Muscle of arm (tissue), 12 donors: Measurements from ENCODE around the gene TTLL1. TPM values are rescaled to one million over a fixed set of nuclear protein-coding genes. Genes with fewer than 3 reads are reported as not detected.
"Not testable (repeated sequence)": the region's sequence is repeated elsewhere in the genome, so short reads cannot be mapped to it uniquely, and the experiment has no call there.

ENCODE experiments used
- DNase-seq: peaks from one replicate; pipeline ENCODE4 v3.0.0-alpha.2; 2013
- polyA plus RNA-seq, 12 donors: library from polyadenylated mRNA; unstranded; fragments of 120-200 nt; gene quantifications; one replicate each; pipeline ENCODE4 v1.2.1, GENCODE V29; 2013; ENCODE audit not compliant: insufficient read length in 12 of 12

Gene TTLL1
- polyA plus RNA-seq, 12 donors: 8.4 to 16.1 (median 9.9) TPM; not detected in 2

DNA sequence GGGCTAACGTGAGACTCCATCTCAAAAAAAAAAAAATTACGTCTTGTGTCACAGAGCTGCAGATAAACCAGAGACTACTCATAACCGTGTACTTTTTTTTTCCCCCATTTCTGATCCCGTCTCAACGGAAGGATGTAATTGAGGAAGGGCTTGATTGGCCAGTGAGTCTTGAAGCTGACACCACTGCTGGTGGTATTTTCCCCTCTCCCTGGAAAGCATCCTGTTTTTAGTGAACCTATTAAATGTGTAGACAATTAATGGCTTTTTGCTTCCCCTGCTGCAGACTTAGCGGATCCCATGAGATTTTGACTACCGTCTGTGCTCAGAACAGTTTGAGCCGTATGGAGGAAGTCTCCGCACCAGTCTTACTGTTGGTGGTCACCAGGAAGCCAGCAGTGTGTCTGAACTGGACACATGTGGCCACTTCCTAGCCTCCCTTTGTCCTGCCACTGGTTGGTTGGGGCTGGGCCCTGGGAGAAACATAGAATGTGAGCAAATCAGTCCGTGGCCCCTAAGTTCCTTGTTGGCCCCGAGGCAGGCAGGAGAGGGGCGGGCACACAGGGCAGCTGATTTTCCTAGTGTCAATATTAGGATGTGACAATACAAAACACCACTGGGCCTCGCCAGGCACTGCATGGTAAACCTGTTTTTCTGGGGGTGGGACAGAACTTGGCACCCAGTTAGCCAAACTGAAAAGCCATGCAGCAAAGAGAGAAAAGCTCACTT lies 24.5 kb upstream of the TTLL1 start:
- no peak for DNase-seq

DNA sequence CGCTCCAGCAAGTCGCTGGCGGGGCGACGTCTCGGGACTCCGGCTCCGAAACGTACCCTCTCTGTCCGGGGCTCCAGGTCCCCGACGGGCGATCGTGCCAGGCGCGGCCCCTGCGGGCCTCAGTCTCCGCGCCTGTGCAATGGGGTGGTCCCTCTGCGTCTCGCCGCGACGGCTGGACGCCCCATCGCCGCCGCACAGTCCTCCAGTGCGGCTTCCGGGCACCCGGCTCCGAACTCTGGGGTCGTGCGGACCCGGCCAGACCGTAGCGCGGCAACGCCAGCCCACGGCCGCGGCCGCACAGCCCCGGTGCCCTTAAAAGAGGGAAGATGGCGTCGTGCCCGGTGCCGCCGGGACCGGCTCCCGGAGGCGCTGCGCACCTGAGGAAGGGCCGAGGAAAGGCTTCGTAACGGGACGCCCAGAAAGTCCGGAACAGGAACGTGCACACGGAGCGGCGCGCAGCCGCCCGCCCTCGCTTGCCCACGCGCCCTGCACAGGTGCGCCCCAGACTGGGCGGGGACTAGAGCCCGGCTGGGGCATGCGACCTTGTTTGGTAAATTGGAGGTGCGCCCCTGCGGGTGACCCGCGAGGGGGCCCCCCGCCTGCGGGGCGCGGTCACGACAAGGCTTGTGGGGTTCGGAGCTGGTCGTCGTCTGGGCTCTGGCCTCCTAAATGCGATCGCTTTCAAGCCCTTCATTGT lies 21.9 kb upstream of the TTLL1 start:
- no peak for DNase-seq

DNA sequence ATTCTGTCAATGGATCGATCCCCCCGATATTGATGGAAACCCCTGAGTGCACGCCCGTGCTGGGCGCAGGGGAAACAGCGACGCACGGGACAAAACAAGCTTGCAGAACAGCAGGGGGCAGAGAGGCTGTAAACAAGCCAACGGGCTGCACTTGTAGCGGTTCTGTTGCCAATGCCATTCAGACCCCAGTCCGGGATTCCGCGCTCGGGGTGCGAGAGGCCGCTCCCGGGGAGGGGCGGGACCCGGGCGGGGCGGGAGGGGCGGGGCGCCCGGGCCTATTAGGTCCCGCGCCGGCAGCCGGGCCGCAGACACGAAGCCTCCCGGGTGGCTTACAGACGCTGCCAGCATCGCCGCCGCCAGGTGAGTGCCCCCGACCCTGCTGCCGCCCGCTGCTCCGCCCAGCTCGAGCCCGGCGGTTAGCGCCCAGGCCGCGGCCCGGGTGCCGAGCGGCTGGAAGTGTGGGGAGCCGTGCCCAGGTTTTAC lies 21.3 kb upstream of the TTLL1 start, which contains the start of gene BIK:
Gene BIK (plus strand): TSS at position 307 of the 483 bp plus-strand sequence. CDS start 13,273 bp downstream, outside the sequence.
- DNase-seq: no peak

DNA sequence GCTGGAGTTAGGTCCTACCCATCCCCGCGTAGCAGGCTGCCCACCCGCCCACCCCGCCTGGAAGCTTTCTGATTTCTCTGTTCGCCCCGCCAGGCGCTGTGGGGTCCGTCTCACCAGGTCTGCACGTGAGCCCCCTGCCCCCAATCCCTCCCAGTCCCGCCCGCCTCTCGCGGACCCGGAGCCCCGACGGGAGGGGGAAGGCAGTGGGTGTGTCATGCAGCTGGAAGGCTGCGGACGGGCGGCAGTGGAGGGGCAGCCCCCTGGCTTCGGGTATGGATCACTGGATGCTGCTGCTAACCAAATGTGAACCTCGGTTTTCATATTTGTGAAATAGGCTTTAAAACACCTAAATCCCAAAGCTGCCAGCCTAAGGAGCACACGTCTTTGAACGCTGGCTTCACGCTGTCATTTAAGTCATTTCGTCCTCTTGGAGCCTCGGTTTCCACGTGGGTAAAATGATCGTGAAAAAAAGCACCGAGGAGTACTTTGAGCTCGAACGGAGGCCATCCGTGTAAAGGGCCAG lies 20.8 kb upstream of the TTLL1 start:
- no peak for DNase-seq

DNA sequence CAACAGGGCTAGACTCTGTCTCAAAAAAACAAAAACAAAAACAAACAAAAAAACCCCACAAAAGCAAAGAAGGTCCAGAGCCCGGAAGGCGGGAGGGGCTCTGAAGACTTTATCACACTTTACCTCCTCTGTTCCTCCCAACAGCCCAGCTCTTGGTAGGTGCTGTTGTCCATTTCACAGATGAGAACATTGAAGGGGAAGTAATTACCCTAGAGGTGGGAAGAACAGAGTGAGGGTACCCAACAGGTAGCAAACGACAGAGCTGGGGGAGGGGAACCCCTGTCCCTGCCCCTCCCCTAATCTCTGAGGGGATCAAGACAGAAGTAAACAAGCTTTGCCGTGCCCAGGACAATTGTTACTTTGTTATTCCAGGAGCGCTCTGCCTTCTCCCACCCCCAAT lies 20.3 kb upstream of the TTLL1 start:
- no peak for DNase-seq

DNA sequence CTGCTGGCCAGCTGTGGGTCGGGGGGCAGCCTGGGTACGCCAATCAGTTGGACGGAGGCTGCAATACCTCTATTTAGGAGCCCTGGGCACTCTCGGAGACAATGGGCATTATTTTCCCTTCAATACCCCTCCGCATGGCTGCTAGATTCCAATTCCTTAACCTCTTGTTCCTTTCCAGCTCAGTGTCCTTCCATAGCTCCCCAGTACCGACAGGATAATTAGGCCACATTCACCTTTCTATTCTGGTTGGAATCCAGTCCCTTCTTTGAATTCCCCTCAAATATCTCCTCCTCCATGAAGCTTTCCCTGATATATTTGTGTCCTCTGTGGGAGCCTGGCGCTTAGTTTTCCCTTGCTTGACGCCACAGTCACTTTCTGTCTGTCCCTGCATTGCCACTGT lies 17.1 kb upstream of the TTLL1 start:
- no peak for DNase-seq

DNA sequence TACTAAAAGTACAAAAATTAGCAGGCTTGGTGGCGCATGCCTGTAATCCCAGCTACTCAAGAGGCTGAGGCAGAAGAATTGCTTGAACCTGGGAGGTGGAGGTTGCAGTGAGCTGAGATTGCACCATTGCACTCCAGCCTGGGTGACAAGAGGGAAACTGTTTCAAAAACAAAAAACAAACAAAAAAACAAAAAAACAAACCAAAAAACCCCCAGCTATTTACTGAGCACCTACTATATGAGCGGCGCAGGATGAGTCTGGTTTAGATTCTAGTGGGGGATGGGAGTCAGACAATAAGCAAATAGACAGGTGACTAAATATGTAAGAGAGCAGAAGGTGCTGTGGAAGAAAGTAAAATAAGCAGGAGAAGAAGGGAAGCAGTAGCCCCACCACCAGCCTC lies 15.8 kb upstream of the TTLL1 start:
- not testable (repeated sequence) for DNase-seq

DNA sequence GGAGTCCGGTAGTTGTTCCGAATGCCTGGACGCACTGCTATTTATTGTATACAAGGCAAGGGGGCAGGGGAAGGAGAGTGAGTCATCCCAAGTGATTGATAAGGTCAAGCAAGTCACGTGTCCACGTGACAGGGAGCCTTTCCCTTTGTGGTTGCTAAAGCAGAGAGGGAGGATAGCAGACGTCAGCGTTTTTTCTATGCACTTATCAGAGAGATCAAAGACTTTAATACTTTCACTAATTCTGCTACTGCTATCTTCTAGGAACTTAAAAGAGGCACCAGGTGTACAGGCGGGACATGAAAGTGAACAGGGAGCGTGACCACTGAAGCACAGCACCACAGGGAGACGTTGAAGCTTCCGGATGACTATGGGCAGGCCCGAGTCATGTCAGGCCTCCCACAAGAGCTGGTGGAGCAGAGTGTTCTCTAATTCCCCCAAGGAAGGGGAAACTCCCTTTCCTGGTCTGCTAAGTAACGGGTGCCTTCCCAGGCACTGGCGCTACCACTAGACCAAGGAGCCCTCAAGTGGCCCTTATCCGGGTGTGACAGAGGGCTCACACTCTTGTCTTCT lies 14.9 kb upstream of the TTLL1 start:
- not testable (repeated sequence) for DNase-seq

DNA sequence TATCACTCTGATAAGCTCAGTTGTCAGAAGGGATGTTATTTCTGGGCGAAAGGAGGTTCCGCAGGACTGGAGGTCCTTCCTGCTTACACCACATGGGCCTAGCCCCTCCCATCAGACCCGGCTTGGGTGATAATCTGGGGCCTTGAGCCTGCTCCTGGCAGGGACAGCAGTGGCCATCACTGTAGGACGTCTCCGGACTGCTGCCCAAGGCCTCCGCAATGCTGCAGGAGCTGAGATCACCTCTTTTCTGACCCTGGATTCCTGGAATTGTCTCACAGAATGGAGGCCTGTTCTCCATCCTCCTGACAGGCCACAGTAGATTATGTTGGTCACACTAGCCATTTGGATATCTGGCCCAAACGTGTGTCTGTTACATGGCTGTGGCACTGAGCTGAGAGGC lies 12.1 kb upstream of the TTLL1 start:
- no peak for DNase-seq

DNA sequence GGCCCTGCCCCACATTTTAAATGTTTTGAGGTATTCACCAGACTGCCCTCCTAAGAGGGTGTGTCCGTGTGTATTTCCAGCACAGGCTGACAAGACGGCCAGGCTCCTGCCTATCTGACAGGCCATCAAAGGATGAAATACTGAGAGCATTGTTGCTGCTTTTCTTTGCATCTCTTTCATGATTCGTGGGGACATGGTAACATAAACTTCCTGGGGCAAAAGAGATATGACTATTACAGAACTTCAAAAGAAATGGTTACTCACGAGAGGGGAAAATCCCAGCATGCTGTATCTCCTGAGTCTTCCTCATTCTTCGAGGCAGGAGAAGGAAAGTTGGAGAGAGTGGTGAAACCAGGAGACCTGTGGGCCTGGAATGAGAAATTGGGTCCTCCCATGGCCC lies 11.0 kb upstream of the TTLL1 start:
- no peak for DNase-seq

DNA sequence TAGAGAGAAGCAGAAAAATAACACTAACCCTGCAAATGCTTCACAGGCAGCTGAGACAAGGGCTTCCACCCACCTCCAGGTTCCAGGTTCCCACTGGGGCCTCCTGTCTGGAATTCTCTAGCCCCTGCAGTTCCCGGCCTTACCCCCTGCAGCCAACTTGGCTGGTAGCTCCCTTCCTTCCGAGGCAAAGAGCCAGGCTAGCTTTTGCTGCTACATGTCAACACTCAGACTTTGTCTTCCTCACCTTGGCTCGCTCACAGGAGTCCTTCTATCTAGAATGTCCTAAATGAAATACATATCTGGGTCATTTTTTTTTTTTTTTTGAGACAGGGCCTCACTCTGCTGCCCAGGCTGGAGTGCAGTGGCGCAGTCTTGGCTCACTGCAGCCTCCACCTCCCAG lies 9.9 kb upstream of the TTLL1 start:
- no peak for DNase-seq

DNA sequence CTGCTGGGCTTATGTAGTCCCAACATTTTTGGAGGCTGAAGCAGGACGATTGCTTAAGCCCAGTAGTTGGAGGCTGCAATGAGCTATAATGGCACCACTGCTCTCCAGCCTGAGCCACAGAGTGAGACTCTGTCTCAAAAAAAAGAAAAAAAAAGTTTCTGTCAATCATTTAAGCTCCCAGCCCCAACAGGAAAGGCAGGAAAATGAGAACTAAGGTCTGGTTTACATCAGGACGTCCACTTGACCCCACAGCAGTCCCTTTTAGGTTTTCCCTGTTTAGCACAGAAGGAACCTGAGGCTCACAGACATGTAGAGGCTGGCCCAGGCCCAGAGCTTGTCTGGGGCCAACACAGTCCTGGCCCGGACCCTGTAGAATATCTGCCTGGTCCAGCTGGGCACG lies 9.2 kb upstream of the TTLL1 start:
- no peak for DNase-seq

DNA sequence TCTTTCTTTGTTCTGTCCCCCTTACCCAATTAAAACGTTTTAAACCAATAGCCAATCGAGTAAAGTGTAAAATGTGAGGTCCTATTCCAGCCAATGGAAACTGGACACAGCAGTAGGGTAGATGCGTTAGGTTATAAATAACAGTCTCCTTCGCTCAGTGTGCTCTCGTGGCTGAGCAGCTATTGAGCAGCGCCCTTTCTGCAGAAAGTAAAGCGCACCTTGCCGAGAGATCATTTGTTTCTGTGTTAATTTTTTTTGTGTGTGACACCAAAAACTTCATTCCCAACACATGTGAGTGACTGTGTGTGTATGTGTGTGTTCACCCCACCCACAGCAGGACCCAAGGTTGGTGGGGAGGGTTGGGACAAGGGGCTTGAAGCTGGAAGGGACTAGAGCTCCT lies 7.2 kb upstream of the TTLL1 start:
- no peak for DNase-seq

DNA sequence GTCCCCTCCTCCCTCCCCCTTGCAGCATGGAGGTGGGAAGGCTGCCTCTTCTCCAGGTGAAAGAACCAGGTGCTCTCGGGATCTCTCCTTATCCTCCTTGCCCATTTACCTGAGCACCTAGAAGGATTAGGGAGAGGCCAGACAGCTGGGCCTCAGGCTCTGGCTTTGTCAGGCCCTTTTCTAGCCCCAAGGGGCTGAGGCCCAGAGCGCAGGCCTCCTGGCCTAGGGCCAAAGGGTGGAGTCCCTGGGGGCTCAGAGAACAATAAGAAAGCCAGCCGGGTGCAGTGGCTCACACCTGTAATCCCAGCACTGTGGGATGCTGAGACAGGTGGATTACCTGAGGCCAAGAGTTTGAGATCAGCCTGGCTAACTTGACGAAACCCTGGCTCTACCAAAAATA lies 5.4 kb upstream of the TTLL1 start:
- no peak for DNase-seq

DNA sequence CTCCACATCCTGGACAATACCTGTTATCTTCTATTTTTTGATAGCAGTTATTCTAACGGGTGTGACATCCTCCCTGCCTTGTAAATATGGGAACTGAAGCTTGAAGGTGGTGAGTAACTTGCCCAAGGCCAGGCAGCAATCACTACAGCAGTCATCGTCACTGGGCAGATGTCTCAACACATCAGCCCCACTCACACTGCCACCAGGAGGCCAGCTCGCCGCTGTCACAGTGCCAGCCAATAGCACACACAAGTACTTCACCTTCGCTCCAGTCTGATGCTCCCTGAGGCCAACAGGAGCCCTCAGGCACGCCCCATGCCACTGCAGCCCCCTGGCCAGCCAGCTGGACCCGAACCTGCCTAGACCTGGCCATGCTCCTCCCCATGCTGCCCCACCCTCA lies 4.9 kb upstream of the TTLL1 start:
- no peak for DNase-seq

DNA sequence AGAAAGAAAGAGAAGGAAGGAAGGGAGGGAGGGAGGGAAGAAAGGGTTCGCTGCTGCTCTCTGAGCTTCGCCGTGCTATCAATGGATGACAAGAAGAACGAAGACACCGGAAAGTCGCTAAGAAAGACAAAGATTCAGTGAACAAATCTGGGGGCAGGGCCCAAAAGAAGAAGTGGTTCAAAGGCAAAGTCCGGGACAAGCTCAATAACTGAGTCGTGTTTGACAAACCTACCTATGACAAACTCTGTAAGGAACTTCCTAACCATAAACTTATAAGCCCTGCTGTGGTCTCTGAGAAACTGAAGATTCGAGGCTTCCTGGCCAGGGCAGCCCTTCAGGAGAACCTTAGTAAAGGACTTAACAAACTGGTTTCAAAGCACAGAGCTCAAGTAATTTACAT lies 2.9 kb upstream of the TTLL1 start:
- no peak for DNase-seq

DNA sequence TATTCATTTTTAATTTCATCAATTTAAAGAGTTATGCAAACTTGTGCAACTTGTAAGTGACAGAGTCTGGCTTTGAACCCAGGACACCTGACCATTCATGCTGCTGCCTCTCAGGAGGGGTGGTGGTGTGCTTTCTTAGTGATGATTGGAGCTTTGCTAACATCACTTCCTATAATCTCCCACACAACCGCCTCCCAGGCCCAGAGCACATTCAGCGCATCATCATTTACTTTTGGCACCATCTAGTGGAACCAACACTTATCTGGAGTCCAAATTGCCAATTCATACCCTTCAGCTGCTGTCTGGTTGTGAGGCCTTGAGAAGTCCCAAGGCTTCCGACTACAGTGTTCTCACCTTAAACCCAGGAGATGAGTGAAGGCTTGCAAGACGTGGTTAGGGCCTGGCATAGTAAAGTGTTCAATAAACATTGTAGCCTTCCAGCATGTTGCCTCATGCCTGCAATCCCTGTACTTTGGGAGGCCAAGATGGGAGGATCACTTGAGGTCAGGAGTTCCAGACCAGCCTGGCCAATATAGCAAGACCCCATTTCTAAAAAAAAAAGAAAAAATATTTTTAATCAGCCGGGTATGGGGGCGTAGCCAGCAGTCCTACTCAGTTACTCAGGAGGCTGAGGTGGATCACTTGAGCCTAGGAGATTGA lies 1.1 kb upstream of the TTLL1 start:
- peak; percentile 67 for DNase-seq

DNA sequence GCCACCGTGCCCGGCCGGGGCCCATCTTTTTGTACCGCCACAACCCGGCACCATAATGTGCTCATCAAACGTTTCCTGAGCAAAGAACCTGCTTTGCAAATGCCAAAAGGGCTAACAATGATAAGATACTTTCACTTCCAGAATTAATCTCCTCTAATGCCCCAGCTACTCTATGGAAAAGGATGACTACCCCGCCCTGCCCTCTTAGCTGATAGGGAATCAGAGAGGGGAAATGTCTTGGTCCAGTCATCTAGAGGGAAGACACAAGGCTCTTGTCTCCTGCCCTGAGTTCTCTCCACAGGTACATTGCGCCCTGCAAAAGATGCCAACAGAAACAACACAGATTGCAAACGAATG lies 586 bp downstream of the TTLL1 start:
- DNase-seq: no peak

DNA sequence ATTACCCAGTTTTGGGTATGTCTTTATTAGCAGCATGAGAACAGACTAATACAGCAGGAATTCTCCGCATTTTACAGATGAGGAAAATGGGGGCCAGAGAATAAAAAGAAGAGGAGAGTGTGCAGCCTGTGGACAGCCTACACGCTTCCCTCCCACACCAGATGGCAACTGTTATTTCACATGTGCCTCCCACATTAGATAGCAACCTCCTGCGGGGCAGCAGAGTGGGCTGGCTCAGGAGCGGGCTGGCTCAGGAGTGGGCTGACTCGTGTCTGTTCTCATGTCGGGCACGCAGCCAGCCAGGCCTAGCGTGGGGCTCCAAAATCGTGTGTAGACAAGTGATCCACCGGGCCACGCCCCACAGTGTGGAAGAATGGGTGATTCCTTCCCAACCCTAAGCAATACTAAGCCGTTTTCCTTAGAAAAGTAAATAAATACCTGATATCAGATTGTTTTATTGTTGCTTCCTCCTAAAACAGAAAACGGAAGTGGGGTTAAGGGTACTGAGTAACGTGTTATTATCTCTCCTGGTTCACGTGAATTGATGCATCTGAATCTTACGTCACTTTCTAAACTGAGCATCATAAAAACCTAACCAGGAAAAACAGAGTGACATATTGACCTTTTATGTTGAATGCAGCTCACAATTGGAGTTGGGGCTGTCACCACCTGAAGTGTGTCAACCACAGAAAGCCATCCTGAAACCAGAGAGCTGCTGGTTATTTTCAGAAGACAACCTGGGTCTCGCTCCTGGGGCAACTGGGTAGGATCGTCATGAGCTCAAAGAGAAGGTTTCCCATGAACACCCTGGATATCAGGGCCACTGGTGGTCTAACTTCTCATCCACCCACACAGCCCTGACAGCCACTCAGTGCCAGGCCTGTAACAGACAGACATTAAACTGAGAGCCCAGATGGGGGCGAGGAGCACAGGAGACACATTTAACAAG lies 3.3 kb downstream of the TTLL1 start:
- DNase-seq: no peak

DNA sequence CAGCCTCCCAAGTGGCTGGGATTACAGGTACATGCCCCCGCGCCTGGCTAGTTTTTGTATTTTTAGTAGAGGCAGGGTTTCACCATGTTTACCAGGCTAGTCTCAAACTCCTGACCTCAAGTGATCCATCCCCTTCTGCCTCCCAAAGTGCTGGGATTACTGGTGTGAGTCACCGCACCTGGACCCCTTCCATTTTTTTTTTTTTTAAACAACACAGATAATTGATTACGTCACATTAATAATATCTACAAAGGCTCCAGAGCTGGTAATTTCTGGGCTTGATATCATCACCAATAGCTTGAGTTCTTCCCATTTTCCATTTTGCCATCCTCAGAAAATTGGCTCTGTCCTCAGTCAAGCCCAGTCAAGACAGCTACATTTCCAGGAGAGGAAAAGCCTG lies 7.2 kb downstream of the TTLL1 start:
- no peak for DNase-seq

DNA sequence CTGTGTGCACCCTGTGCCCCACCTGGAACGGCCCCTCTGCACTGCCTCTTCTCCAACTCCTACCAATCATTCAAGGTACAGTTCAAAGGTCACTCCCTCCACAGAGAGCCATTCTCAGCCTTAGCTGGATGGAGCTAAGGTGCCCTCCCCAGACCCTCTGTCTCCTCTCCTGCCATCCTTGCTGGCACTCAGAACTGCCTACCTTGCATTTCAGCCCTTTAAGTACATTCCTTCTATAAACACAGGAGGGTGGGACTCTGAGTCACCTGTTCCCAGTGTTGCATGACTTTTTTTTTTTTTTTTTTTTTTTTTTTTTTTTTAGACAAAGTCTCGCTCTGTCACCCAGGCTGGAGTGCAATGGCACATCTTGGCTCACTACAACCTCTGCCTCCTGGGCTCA lies 8.6 kb downstream of the TTLL1 start:
- no peak for DNase-seq
